ENCODE results near the gene NR0B1. TPM values are rescaled to one million over a fixed set of nuclear protein-coding genes. Genes with fewer than 3 reads are reported as not detected.

Gene NR0B1
- total RNA-seq (2014; rRNA removed): not detected in 2 replicates
- not detected for polyA plus RNA-seq (2012)

GRCh38 chrX:30309139-30309571, at the start of gene NR0B1:
Gene NR0B1 (minus strand): TSS chrX:30309390. CDS start chrX:30309363, 27 bp downstream.
- no peak for DNase-seq (ENCODE audit: low read depth)

GRCh38 chrX:30349946-30350345, 40.8 kb upstream of the NR0B1 start:
- no peak for DNase-seq (ENCODE audit: low read depth)

DNA sequence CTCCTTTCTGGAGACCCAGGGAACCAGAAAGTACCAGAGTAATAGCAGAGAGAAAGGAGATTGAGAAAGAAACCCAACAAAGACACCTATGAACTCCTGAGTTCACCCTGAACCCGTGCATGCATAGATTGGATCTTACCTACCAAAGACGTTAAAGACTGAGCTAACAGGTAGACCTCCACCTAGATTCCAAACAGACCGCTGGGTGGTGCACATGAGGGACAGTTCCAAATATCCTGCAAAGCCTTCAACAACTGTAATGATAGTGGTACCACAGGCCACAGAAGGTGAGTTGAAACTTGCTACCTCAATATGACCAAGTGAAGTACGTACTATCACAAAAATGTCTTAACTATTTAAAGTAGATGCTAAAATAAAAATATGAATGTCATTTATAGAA, 34.0 kb upstream of the NR0B1 start:
- DNase-seq (ENCODE audit: low read depth): no peak

DNA sequence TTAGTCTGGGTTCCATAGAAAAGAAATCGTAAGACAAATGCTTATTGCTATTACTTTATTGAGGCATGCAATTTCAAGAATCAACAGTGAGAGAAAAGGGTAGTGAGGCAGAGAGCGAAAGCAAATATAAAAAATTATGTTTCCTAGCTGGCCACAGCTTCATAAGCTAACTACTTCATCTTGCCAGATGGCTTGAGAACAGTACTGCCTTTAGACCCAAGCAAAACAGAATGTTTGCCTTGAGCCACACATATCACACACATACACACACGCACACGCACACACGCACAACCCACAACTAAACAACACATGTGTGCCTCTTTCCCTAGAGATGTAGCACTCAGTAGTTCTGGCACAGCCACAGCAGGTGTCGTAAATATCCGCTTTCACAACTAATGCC, 31.6 kb upstream of the NR0B1 start:
- DNase-seq (ENCODE audit: low read depth): no peak

DNA sequence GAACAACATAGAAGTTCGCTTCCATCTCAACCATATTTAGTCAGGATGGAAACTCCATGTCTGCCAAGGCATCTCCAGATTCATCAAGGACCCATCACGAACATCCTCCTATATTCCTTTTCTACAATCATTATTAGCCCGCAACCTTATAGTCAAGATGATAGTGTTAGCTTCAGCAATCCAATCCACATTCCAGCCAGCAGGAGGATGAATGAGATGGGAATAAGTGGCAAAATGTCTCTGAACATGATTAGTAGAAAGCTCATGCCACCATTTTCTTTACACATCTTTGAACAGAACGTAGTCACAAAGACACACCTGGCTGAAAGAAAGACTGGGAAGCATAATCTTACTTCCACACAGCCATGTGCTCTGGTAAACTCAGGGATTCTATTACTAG, 18.6 kb upstream of the NR0B1 start:
- no peak for DNase-seq (ENCODE audit: low read depth)

GRCh38 chrX:30317308-30317707, 8.1 kb upstream of the NR0B1 start:
- DNase-seq (ENCODE audit: low read depth): no peak

DNA sequence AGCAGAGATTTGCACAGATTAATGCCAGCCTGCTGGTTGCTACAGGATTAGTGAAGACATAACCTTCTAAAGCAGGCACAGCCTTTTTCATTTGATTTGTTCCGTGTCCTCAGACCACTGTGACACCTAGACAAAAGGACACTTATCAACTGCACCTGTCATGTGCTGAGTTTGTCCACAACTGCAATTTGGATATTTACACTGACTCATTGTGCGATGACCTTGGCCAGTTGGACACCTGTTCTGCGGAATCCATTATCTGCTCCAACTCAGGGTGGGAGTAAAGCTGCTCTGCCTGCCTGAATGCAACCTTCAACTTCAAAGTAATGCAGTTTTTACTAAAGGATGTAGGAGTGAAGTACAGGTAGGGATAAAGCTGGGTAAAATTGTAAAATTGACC, 4.1 kb upstream of the NR0B1 start:
- DNase-seq (ENCODE audit: low read depth): peak; percentile 29

DNA sequence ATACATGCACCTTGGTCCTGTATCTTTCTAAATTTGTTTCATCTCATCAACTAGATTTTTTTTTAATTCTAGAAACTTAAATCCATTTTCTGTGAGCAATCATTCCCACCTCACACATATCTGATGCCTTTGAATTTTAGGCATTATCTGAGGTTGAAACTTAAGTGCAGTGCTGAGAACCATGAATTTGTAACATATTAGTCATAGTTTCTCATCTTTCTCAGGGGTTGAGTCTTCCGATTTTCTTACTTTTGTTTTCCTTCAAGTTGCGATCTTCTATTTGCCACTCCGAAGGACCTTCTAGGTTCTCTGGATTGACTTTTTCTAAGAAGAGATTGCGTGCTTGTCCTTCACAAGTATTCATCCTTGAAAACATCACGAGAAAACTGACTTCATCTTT, 3.7 kb upstream of the NR0B1 start:
- DNase-seq (ENCODE audit: low read depth): peak; percentile 46

DNA sequence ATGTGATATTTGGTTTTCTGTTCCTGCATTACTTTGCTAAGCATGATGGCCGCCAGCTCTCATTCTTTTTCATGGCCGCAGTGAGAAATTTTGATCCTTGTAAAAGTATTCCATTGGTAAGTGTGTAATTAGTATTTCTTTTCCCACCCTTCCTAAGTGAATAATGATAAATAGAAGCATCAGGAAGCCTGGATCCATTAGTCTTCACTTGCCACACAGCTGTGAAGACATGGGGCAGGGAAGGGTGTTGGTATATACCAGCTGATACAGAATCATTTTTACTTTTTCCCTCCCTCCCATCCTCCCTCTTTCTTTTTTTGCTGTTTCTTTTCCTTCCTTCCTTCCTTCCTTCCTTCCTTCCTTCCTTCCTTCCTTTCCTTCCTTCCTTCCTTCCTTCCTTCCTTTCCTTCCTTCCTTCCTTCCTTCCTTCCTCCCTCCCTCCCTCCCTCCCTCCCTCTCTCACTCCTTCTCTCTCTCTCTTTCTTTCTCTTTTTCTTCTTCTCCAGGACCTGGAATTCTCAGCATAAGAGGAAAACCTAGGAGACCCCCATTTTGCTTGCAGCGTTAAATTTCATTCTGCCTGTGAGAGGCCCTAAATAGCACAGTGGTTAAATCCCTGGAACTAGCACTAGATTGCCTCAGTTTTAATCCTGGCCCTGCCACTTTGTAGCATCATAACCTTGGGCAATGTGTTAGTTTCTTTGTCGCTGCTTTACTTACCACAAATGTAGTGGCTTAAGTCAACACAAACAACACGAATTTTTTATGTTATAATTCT, 1.4 kb upstream of the NR0B1 start:
- no peak for DNase-seq (ENCODE audit: low read depth)

- peak; percentile 3 for DNase-seq (ENCODE audit: low read depth)
Measured at GRCh38 chrX:30308263-30309138, 689 bp downstream of the NR0B1 start.

DNA sequence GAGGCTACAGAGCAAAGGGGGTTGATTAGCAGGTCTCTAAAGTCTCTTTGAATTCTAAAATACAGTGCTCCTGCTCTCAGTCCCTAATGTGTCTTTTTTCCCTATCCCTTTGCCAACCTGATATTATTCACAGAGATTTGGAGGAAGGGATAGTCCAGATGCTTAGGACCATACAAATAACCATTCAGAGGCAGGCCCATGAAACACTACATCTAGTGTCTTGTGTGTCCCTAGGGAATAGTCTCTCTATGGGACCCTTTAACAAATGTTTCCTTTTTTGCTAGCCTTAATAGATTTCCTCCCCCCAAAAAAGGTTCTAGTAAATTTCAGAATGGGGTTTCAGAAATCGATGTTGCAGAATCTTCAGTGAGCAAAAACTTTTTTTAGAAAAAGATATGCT, 1.7 kb downstream of the NR0B1 start:
- no peak for DNase-seq (ENCODE audit: low read depth)

DNA sequence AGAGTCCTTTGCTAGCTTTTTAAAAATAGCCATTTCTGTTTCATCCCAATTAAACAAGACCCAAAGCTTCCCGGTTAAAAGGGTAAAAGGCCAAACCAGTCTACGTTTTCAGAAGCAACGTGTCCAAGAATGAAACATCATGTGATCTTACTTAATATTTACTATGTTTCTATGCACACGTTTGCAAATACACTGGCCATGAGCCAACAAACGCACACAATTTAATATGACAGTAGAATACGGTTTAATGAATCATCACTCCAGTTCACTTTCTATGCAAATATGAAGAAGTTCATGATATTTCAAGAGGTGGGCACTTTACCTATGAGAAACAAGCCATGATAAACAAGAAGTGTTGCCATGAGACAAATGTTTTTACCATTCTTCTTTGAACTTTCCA, 4.3 kb downstream of the NR0B1 start:
- DNase-seq (ENCODE audit: low read depth): no peak

DNA sequence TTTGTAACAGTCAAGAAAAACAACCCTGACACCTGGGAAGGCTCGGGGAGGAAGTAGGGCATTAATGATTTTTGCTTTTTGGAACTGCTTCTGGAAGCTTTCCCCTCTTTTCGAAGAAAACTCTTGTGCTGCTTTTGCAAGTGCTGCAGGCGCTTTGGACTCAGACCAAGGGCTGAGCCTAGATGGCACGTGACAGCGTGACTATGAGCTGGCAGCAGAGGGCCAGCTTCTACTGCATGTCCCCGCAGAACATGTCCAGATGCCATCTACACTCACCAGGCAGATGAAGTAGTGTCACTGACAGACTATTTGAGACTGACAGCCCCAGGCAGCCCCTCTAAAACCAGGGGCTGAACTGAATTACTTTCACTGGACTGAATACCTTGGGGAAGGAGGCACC, 6.2 kb downstream of the NR0B1 start:
- DNase-seq (ENCODE audit: low read depth): peak; percentile 36

DNA sequence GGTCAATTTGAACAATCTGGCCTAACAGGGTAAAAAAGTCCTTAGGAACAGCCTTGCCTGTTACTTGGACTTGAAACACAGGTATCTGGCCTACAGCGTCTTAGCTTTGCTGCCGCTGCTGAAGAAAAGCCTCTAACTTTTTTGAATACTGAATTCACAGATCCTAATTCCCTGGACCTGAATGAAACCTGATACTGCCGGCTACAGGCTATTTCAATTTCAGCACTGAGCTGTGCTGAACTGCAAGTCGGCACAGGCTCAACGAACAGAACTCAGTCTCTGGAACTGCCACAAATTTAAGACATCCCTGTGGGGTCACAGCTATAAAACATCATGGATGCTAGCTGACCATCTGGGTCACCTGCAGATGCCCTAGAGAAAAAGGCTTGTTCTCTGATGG, 7.2 kb downstream of the NR0B1 start:
- DNase-seq (ENCODE audit: low read depth): peak; percentile 15

- DNase-seq (ENCODE audit: low read depth): no peak
Measured at GRCh38 chrX:30301208-30301607, 8.0 kb downstream of the NR0B1 start.

DNA sequence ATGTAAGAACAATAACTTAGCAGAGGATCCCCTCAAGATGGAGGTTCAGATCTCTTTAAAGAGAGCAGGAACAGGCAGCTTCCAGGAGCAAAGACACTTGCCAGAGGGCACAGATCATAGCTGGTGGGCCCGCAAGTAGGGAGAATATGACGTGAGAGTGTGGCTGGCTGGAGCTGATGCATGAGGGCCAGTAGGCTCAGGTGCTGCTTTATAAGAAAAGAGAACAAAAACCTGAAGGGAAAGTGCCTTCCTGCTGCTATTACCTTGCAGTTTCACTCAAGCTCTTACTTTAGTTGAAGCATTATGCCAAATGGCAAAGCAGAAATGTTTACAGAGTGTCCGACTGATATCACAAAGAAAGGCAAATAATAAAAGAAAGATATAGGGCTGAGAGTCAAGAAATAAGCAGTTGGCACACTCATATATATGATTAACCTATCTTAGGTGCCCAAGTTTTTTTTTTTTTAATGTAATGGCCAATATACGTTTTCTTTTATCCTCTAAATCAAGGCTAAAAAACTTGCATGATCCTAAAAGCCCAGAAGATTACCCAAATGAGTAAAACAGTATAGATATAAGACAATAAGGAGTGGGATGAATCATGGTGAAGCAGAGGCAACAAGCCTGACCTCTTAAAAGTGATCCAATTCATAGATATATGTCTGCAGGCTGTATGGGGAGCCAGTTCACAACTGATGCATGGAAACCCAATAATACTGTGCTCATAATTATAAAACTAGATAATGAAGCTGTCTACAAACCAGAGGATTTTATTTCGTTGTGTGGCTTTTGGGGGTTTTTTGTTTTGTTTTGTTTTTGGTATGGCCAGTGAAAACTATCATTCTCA, 12.6 kb downstream of the NR0B1 start:
- DNase-seq (ENCODE audit: low read depth): no peak

DNA sequence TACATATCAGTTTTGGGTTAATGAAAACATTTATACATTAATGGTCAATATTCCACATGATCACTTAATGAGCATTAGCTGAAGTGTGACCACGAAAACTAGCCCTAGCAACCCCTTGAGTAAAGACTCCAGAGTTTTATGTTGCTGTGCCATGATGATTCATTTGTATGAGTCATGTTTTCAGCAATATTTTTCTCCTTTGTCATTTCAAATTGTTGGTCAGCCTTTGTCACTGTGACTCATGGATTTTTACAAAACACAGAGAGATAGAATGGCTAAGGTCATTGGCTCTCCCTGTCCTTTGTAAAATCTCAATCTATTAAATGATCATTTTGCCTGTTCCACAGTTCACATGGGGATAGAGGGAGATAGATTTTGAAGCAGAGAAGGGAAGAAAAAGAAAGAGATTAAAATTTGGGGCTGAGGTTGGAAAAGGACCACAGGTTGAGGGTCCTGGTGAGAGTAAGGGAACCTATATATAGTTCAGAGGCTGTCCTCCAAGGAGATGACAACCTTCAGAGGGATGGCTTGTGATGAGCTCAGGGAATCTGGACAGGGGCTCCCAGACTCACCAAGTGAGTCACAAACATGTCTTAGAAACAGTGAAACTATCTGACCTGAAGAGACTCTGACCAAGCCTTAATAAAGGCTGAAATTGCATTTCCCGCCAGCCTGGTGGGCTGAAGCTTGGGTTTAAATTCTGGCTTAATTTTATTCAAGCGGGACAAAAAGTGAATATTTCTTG, 25.6 kb downstream of the NR0B1 start:
- peak; percentile 88 for DNase-seq (ENCODE audit: low read depth)

GRCh38 chrX:30282527-30282926, 26.7 kb downstream of the NR0B1 start:
- no peak for DNase-seq (ENCODE audit: low read depth)

DNA sequence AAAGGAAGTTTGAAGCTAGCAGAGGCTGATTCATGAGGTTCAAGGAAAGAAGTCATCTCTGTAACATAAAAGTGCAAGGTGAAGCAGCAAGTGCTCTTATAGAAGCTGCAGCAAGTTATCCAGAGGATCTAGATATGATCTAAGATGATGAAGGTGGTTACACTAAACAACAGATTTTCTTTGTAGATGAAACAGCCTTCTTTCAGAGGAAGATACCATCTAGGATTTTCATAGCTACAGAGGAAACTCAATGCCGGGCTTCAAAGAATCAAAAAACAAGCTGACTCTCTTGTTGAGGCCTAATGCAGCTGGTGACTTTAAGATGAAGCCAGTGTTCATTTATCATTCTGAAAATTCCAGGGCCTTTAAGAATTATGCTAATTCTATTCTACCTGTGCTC, 28.8 kb downstream of the NR0B1 start:
- no peak for DNase-seq (ENCODE audit: low read depth)

DNA sequence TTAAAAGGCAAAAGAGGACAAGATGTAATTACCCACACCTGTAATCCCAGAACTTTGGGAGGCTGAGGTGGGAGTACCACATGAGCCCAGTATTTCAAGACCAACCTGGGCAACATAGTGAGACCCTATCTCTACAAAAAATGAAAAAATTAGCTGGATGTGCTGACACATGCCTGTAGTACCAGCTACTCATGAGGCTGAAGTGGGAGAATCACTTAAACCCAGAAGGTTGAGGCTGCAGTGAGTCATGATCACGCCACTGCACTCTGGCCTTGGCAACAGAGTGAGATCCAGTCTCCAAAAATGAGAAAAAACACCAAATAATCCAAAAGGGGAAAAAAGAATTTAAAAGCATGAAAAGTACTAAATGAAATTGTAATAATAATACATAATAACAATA, 30.8 kb downstream of the NR0B1 start:
- DNase-seq (ENCODE audit: low read depth): peak; percentile 30

DNA sequence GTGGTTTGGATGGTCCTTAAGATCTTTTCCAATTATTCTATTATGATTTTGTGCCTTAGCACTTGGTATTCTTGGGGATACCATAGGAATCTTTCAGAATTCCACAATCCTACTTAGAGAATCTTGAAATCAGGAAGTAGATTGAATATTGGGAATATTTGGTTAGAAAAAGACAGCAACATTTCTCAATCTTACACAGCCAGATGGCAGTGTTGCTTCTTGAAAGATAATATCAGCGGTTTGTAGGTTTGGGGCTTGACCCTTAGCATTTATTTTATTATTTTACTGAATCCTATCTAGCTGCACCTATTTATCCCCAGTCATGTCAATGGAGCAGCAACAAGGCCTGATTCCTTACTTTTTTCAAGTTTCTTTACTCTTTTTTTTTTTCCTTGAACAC, 33.7 kb downstream of the NR0B1 start:
- peak; percentile 17 for DNase-seq (ENCODE audit: low read depth)

All from LHCN-M2 (cell line).